ENCODE measurements around the gene C1GALT1. TPM values are rescaled to one million over a fixed set of nuclear protein-coding genes. Genes with fewer than 3 reads are reported as not detected.
"Not testable (repeated sequence)": the region's sequence is repeated elsewhere in the genome, so short reads cannot be mapped to it uniquely, and the experiment has no call there.

C1GALT1 gene
- total and polyA plus RNA-seq, 5 experiments from 2014 or later: 41.7 to 72.6 (median 64.6) TPM

- no peak for ATAC-seq
- DNase-seq: no peak
- Mint-ChIP-seq H3K4me3 (peak overlapping the region in 9 of 10 donors; percentile 49 to 100 (median 95)), H3K27ac (peak overlapping the region in 5 of 10 donors; percentile 22 to 88 (median 61)), H3K27me3 (no peaks in the 10 kb centered on the region), H3K36me3 (peaks cover 0 to 12% (median 0%) of the 10 kb centered on the region in 3 donors), H3K9me3 (no peaks in the 10 kb centered on the region), H3K4me1 (peaks cover 13 to 23% (median 19%) of the 10 kb centered on the region in 4 donors)
- POLR2A ChIA-PET: interaction anchor here (4.7 kb wide), 1 partner anchor 26 kb away, joined by 96 read pairs; no protein-coding TSS in a partner anchor
Measured at GRCh38 chr7:7185371-7185989, 3.1 kb downstream of the C1GALT1 start.

GRCh38 chr7:7188091-7188490 lies 5.7 kb downstream of the C1GALT1 start:
- ATAC-seq: no peak

GRCh38 chr7:7188742-7189141 lies 6.4 kb downstream of the C1GALT1 start:
- POLR2A ChIA-PET: interaction anchor here (0.7 to 1.3 kb wide), 2 partner anchors 13 to 529 kb away, joined by 3 read pairs; no protein-coding TSS in a partner anchor
- no peak for DNase-seq
- Mint-ChIP-seq H3K4me3 (peak overlapping the region in 5 of 10 donors; percentile 31 to 61 (median 41)), H3K27ac (peak overlapping the region in 7 of 10 donors; percentile 11 to 84 (median 42)), H3K36me3 (peaks cover 0 to 22% (median 8%) of the 10 kb centered on the region in 3 donors), H3K9me3 (peaks cover 0 to 5% (median 0%) of the 10 kb centered on the region in 9 donors), H3K4me1 (peaks cover 22 to 36% (median 29%) of the 10 kb centered on the region in 4 donors), H3K27me3 (no peaks in the 10 kb centered on the region)
- no peak for ATAC-seq

More at GRCh38 chr7:7188091-7188490, 5.7 kb downstream of the C1GALT1 start:
- Mint-ChIP-seq H3K4me3 (no peak overlapping the region), H3K36me3 (peaks cover 0 to 21% (median 8%) of the 10 kb centered on the region in 3 donors), H3K27ac (no peak overlapping the region), H3K4me1 (peaks cover 15 to 29% (median 24%) of the 10 kb centered on the region in 4 donors), H3K9me3 (peaks cover 0 to 5% (median 0%) of the 10 kb centered on the region in 9 donors), H3K27me3 (no peaks in the 10 kb centered on the region)
- POLR2A ChIA-PET: interaction anchor here (0.6 to 1.3 kb wide), 3 partner anchors 13 to 528 kb away, joined by 3 read pairs; no protein-coding TSS in a partner anchor
- no peak for DNase-seq

GRCh38 chr7:7190142-7190541 lies 7.8 kb downstream of the C1GALT1 start:
- H3K27ac Mint-ChIP-seq: peak overlapping the region in 7 of 10 donors; percentile 19 to 83 (median 55)
- H3K36me3 Mint-ChIP-seq: peaks cover 0 to 20% (median 8%) of the 10 kb centered on the region in 3 donors
- POLR2A ChIA-PET: interaction anchor here (0.6 to 0.9 kb wide), 2 partner anchors 35 to 70 kb away, joined by 3 to 5 read pairs; no protein-coding TSS in a partner anchor
- peaks cover 0 to 5% (median 0%) of the 10 kb centered on the region in 9 donors for H3K9me3 Mint-ChIP-seq
- DNase-seq (no peak), ATAC-seq (peak in 1 of 2 donors; percentile 31)
- peaks cover 30 to 50% (median 41%) of the 10 kb centered on the region in 4 donors for H3K4me1 Mint-ChIP-seq
- no peaks in the 10 kb centered on the region for H3K27me3 Mint-ChIP-seq
- H3K4me3 Mint-ChIP-seq: no peak overlapping the region

- Mint-ChIP-seq H3K9me3 (peaks cover 0 to 5% (median 0%) of the 10 kb centered on the region in 9 donors), H3K27ac (peak overlapping the region in 2 of 10 donors; percentile 28 to 55), H3K4me3 (no peak overlapping the region), H3K36me3 (peaks cover 0 to 12% (median 8%) of the 10 kb centered on the region in 3 donors), H3K4me1 (peaks cover 31 to 58% (median 48%) of the 10 kb centered on the region in 4 donors), H3K27me3 (no peaks in the 10 kb centered on the region)
- POLR2A ChIA-PET: interaction anchor here (0.9 kb wide), 1 partner anchor 69 kb away, joined by 3 read pairs; no protein-coding TSS in a partner anchor
- ATAC-seq (no peak), DNase-seq (no peak)
Measured at GRCh38 chr7:7191137-7191536, 8.8 kb downstream of the C1GALT1 start.

GRCh38 chr7:7192798-7193788 lies 10.7 kb downstream of the C1GALT1 start:
- peaks cover 0 to 10% (median 0%) of the 10 kb centered on the region in 9 donors for H3K9me3 Mint-ChIP-seq

GRCh38 chr7:7199592-7199991 lies 17.2 kb downstream of the C1GALT1 start:
- not testable (repeated sequence) for H3K27me3 Mint-ChIP-seq, DNase-seq, ATAC-seq
- H3K36me3 Mint-ChIP-seq: peaks cover 2 to 23% (median 11%) of the 10 kb centered on the region in 3 donors
- POLR2A ChIA-PET: interaction anchor here (3.9 kb wide), 1 partner anchor 17 kb away, joined by 17 read pairs; the partner anchor contains the start of gene C1GALT1
- peaks cover 0 to 34% (median 7%) of the 10 kb centered on the region in 9 donors for H3K9me3 Mint-ChIP-seq
- H3K4me1 Mint-ChIP-seq: peaks cover 59 to 95% (median 83%) of the 10 kb centered on the region in 4 donors
- H3K27ac Mint-ChIP-seq: peak overlapping the region in 4 of 10 donors; percentile 20 to 92 (median 46)
- peak overlapping the region in 2 of 10 donors; percentile 20 to 38 for H3K4me3 Mint-ChIP-seq

More at GRCh38 chr7:7192798-7193788, 10.7 kb downstream of the C1GALT1 start:
- POLR2A ChIA-PET: interaction anchor here (0.9 to 1.2 kb wide), 3 partner anchors 8 to 11 kb away, joined by 3 read pairs; no protein-coding TSS in a partner anchor
- Mint-ChIP-seq H3K4me1 (peaks cover 38 to 75% (median 58%) of the 10 kb centered on the region in 4 donors), H3K36me3 (peaks cover 0 to 13% (median 12%) of the 10 kb centered on the region in 3 donors), H3K4me3 (peak overlapping the region; percentile 31 to 78 (median 64)), H3K27ac (peak overlapping the region; percentile 63 to 89 (median 81))
- DNase-seq (peak in 3 of 10 donors; percentile 24 to 49 (median 38)), ATAC-seq (peak; percentile 55 to 77)
- not testable (repeated sequence) for H3K27me3 Mint-ChIP-seq

- H3K27me3 Mint-ChIP-seq, ATAC-seq, DNase-seq: not testable (repeated sequence)
- peak overlapping the region; percentile 17 to 92 (median 58) for H3K27ac Mint-ChIP-seq
- H3K36me3 Mint-ChIP-seq: peaks cover 2 to 23% (median 11%) of the 10 kb centered on the region in 3 donors
- peaks cover 57 to 95% (median 83%) of the 10 kb centered on the region in 4 donors for H3K4me1 Mint-ChIP-seq
- H3K4me3 Mint-ChIP-seq: peak overlapping the region in 5 of 10 donors; percentile 0 to 23 (median 8)
- POLR2A ChIA-PET: interaction anchor here (3.9 kb wide), 1 partner anchor 17 kb away, joined by 17 read pairs; the partner anchor contains the start of gene C1GALT1
- peaks cover 0 to 34% (median 7%) of the 10 kb centered on the region in 9 donors for H3K9me3 Mint-ChIP-seq
Measured at GRCh38 chr7:7200255-7200654, 17.9 kb downstream of the C1GALT1 start.

- Mint-ChIP-seq H3K4me3 (peak overlapping the region; percentile 58 to 88 (median 80)), H3K36me3 (peaks cover 3 to 24% (median 12%) of the 10 kb centered on the region in 3 donors), H3K4me1 (peaks cover 52 to 96% (median 81%) of the 10 kb centered on the region in 4 donors), H3K27me3 (peaks cover 0 to 1% (median 0%) of the 10 kb centered on the region in 5 donors), H3K9me3 (peaks cover 0 to 30% (median 8%) of the 10 kb centered on the region in 9 donors), H3K27ac (peak overlapping the region; percentile 83 to 94 (median 90))
- ATAC-seq (peak; percentile 93 to 96), DNase-seq (peak; percentile 15 to 69 (median 44))
- POLR2A ChIA-PET: interaction anchor here (0.6 to 3.9 kb wide), 4 partner anchors 10 to 82 kb away, joined by 3 to 17 read pairs (median 3); partner anchors contain the start of gene C1GALT1
Measured at GRCh38 chr7:7201578-7202374, 19.4 kb downstream of the C1GALT1 start.

- DNase-seq (no peak), ATAC-seq (no peak)
- Mint-ChIP-seq H3K4me3 (peak overlapping the region; percentile 58 to 88 (median 80)), H3K9me3 (peaks cover 0 to 30% (median 11%) of the 10 kb centered on the region in 9 donors), H3K36me3 (peaks cover 9 to 27% (median 16%) of the 10 kb centered on the region in 3 donors), H3K27ac (peak overlapping the region in 9 of 10 donors; percentile 83 to 94 (median 91)), H3K27me3 (peaks cover 0 to 1% (median 0%) of the 10 kb centered on the region in 5 donors), H3K4me1 (peaks cover 55 to 97% (median 84%) of the 10 kb centered on the region in 4 donors)
- POLR2A ChIA-PET: interaction anchor here (3.9 kb wide), 1 partner anchor 19 kb away, joined by 17 read pairs; the partner anchor contains the start of gene C1GALT1
Measured at GRCh38 chr7:7202375-7202720, 20.0 kb downstream of the C1GALT1 start.
